H9 (cell line): ENCODE data around the gene MYCBP2. TPM values are rescaled to one million over a fixed set of nuclear protein-coding genes. Genes with fewer than 3 reads are reported as not detected.

Experiments
- DNase-seq: peaks from one replicate; pipeline ENCODE4 v3.0.0-alpha.2; 2017
- H2AFZ ChIP-seq: one replicate; pipeline ENCODE4 v1.6.1; 2013; ENCODE audit warnings: mild to moderate bottlenecking, low read length, control low read depth, moderate library complexity
- H2AK5ac ChIP-seq: 2 replicates; pipeline ENCODE4 v1.6.1; 2013; ENCODE audit warnings: low read length, control low read depth, mixed read lengths; ENCODE audit not compliant: insufficient read length
- H2BK120ac ChIP-seq: one replicate; pipeline ENCODE4 v1.6.1; 2013; ENCODE audit warnings: low read depth, mild to moderate bottlenecking, low read length, control low read depth, inconsistent platforms; ENCODE audit not compliant: poor library complexity, severe bottlenecking
- H2BK12ac ChIP-seq: 2 replicates; pipeline ENCODE4 v1.6.1; 2013; ENCODE audit warnings: low read length, control low read depth, mixed read lengths, low read depth; ENCODE audit not compliant: insufficient read length
- H2BK15ac ChIP-seq: 2 replicates; pipeline ENCODE4 v1.6.1; 2013; ENCODE audit warnings: low read depth, low read length, control low read depth
- H2BK20ac ChIP-seq: one replicate; pipeline ENCODE4 v1.6.1; 2013; ENCODE audit warnings: low read depth, mild to moderate bottlenecking, low read length, control low read depth, inconsistent platforms; ENCODE audit not compliant: poor library complexity, severe bottlenecking
- H2BK5ac ChIP-seq: 2 replicates; pipeline ENCODE4 v1.6.1; 2013; ENCODE audit warnings: low read length, control low read depth, mixed read lengths; ENCODE audit not compliant: insufficient read length
- H3K14ac ChIP-seq: 2 replicates; pipeline ENCODE4 v1.6.1; 2013; ENCODE audit warnings: low read length, control low read depth; ENCODE audit not compliant: insufficient read depth
- H3K18ac ChIP-seq: 2 replicates; pipeline ENCODE4 v1.6.1; 2013; ENCODE audit warnings: low read depth, mild to moderate bottlenecking, mixed read lengths, low read length, control low read depth; ENCODE audit not compliant: insufficient read length
- H3K23ac ChIP-seq: 2 replicates; pipeline ENCODE4 v1.6.1; 2013; ENCODE audit warnings: low read length, control low read depth, mixed read lengths, low read depth; ENCODE audit not compliant: insufficient read length
- H3K23me2 ChIP-seq: 2 replicates; pipeline ENCODE4 v1.6.1; 2013; ENCODE audit warnings: low read depth, mild to moderate bottlenecking, mixed read lengths, low read length, control low read depth; ENCODE audit not compliant: insufficient read length, poor library complexity, severe bottlenecking
- H3K27ac ChIP-seq: 2 replicates; pipeline ENCODE4 v1.5.1; 2013; ENCODE audit warnings: low read length, control low read depth, mixed read lengths, low read depth; ENCODE audit not compliant: insufficient read length
- H3K27me3 ChIP-seq: 2 replicates; pipeline ENCODE4 v1.6.1; 2013; ENCODE audit warnings: low read length, control low read depth, inconsistent platforms; ENCODE audit not compliant: insufficient read depth
- H3K4ac ChIP-seq: 2 replicates; pipeline ENCODE4 v1.6.1; 2013; ENCODE audit warnings: low read depth, mild to moderate bottlenecking, control low read depth, inconsistent platforms, low read length, moderate library complexity
- H3K4me1 ChIP-seq: 2 replicates; pipeline ENCODE4 v1.6.1; 2013; ENCODE audit warnings: low read length, control low read depth, inconsistent platforms; ENCODE audit not compliant: insufficient read depth
- H3K4me2 ChIP-seq: 2 replicates; pipeline ENCODE4 v1.6.1; 2013; ENCODE audit warnings: low read length, control low read depth, mixed read lengths; ENCODE audit not compliant: insufficient read length, insufficient read depth
- H3K56ac ChIP-seq: 2 replicates; pipeline ENCODE4 v1.6.1; 2013; ENCODE audit warnings: low read depth, mild to moderate bottlenecking, mixed read lengths, low read length, control low read depth; ENCODE audit not compliant: insufficient read length
- H3K79me1 ChIP-seq: 2 replicates; pipeline ENCODE4 v1.6.1; 2013; ENCODE audit warnings: low read depth, mild to moderate bottlenecking, moderate library complexity, low read length, control low read depth, inconsistent platforms; ENCODE audit not compliant: insufficient read depth, poor library complexity, severe bottlenecking
- H3K79me2 ChIP-seq: 2 replicates; pipeline ENCODE4 v1.6.1; 2013; ENCODE audit warnings: low read length, control low read depth, inconsistent platforms; ENCODE audit not compliant: insufficient read depth
- H3K9ac ChIP-seq: 2 replicates; pipeline ENCODE4 v1.6.1; 2013; ENCODE audit warnings: low read length, control low read depth, mixed read lengths; ENCODE audit not compliant: insufficient read length; ENCODE audit errors: extremely low read depth
- H3K9me3 ChIP-seq: one replicate; pipeline ENCODE4 v1.6.1; 2013; ENCODE audit warnings: low read depth, low read length, inconsistent platforms; ENCODE audit not compliant: control insufficient read depth
- H3T11ph ChIP-seq: one replicate; pipeline ENCODE4 v1.6.1; 2013; ENCODE audit warnings: mild to moderate bottlenecking, low read length, control low read depth, inconsistent platforms
- H4K20me1 ChIP-seq: one replicate; pipeline ENCODE4 v1.6.1; 2013; ENCODE audit not compliant: control insufficient read depth, insufficient read length, insufficient read depth
- H4K5ac ChIP-seq: 2 replicates; pipeline ENCODE4 v1.6.1; 2013; ENCODE audit warnings: low read depth, mild to moderate bottlenecking, mixed read lengths, low read length, control low read depth; ENCODE audit not compliant: insufficient read length
- H4K8ac ChIP-seq: replicated peaks from 2 replicates; pipeline ENCODE4 v1.6.1; 2013; ENCODE audit warnings: low read length, control low read depth, mixed read lengths, low read depth; ENCODE audit not compliant: insufficient read length
- H4K91ac ChIP-seq: 2 replicates; pipeline ENCODE4 v1.6.1; 2013; ENCODE audit warnings: low read depth, mild to moderate bottlenecking, moderate library complexity, mixed read lengths, low read length, control low read depth; ENCODE audit not compliant: insufficient read length
- H3K27ac Mint-ChIP-seq, 3 experiments: 2 replicates in 2 of 3; 3 replicates in 1 of 3; pipeline ENCODE4 v1.8.0; 2020 to 2021; ENCODE audit warnings: mixed read lengths in 3 of 3, mild to moderate bottlenecking in 1 of 3, moderate library complexity in 1 of 3
- H3K27me3 Mint-ChIP-seq: 2 replicates; pipeline ENCODE4 v1.8.0; 2021; ENCODE audit warnings: low read depth, mild to moderate bottlenecking, moderate library complexity, mixed read lengths
- H3K36me3 Mint-ChIP-seq, 3 experiments: 2 replicates in 2 of 3; 3 replicates in 1 of 3; pipeline ENCODE4 v1.8.0; 2020 to 2021; ENCODE audit warnings: low read depth in 3 of 3, mixed read lengths in 3 of 3; ENCODE audit not compliant: insufficient read depth in 1 of 3
- H3K4me1 Mint-ChIP-seq, 2 experiments: 2 replicates each; pipeline ENCODE4 v1.8.0; 2020; ENCODE audit warnings: mixed read lengths in 2 of 2
- H3K4me3 Mint-ChIP-seq, 2 experiments: 2 replicates in 1 of 2; 3 replicates in 1 of 2; pipeline ENCODE4 v1.8.0; 2020 to 2021; ENCODE audit warnings: mild to moderate bottlenecking in 2 of 2, mixed read lengths in 2 of 2, moderate library complexity in 1 of 2
- H3K9me3 Mint-ChIP-seq, 2 experiments: 2 replicates in 1 of 2; 3 replicates in 1 of 2; pipeline ENCODE4 v1.8.0; 2020; ENCODE audit warnings: mild to moderate bottlenecking in 2 of 2, mixed read lengths in 2 of 2, moderate library complexity in 1 of 2
- CTCF ChIP-seq: fragments of 200-600 bp; sonication (generic); conservative IDR thresholded peaks from 3 replicates; pipeline ENCODE4 v1.8.0; 2021; ENCODE audit warnings: antibody characterized with exemption, mild to moderate bottlenecking
- WGBS: extraction: QIAGEN DNeasy Blood & Tissue Kit; methylation state at CpG from one replicate; pipeline ENCODE4 v1.1.7; 2013; ENCODE audit warnings: missing lambda C conversion rate, low lambda C conversion rate, mixed read lengths; ENCODE audit not compliant: insufficient read length; ENCODE audit errors: extremely low coverage; 5-methylcytosine and 5-hydroxymethylcytosine counted together
- total RNA-seq: library from RNA; stranded (reverse); gene quantifications from 2 replicates; pipeline ENCODE4 v1.2.1, GENCODE V29; 2021

MYCBP2 gene
- total RNA-seq, 1 experiment from 2014 or later: 32.0 TPM

- no peak overlapping the region for H3K27ac Mint-ChIP-seq
- Histone ChIP-seq H4K91ac (no peak overlapping the region), H3K79me2 (peaks cover 11% of the 10 kb centered on the region; the same call in 1 of the 2 replicates), H3K23ac (no peak overlapping the region), H3K4ac (no peak overlapping the region), H2AK5ac (no peak overlapping the region), H3K27ac (no peak overlapping the region), H3K79me1 (peaks cover 8% of the 10 kb centered on the region), H3K18ac (no peak overlapping the region), H2BK120ac (no peak overlapping the region), H3K4me2 (no peak overlapping the region), H2BK12ac (no peak overlapping the region), H3K14ac (no peak overlapping the region), H3K9me3 (no peaks in the 10 kb centered on the region), H3K56ac (no peak overlapping the region), H4K20me1 (peaks cover 2% of the 10 kb centered on the region), H4K8ac (no peak overlapping the region), H2BK5ac (no peak overlapping the region), H2BK20ac (no peak overlapping the region), H3K27me3 (peaks cover 3% of the 10 kb centered on the region; the same call in 1 of the 2 replicates), H3T11ph (no peak overlapping the region), H3K4me1 (no peaks in the 10 kb centered on the region), H4K5ac (no peak overlapping the region), H2AFZ (no peak overlapping the region), H3K23me2 (peaks cover 13% of the 10 kb centered on the region), H2BK15ac (no peak overlapping the region), H3K9ac (no peak overlapping the region)
- H3K4me3 Mint-ChIP-seq: no peak overlapping the region; a peak in 1 of 5 replicates
- peaks cover 38 to 49% of the 10 kb centered on the region in 2 experiments for H3K4me1 Mint-ChIP-seq
- TF ChIP-seq CTCF: no peak
- H3K9me3 Mint-ChIP-seq: no peaks in the 10 kb centered on the region
- no CpG with 5 or more reads among the region's 1 CpG for WGBS
- H3K36me3 Mint-ChIP-seq: no peaks in the 10 kb centered on the region
- H3K27me3 Mint-ChIP-seq: peaks cover 22% of the 10 kb centered on the region
- DNase-seq: no peak
These were observed 3.0 kb downstream of the MYCBP2 start for GRCh38 chr13:77323858-77324257.
